K562 treated with DMSO at 1 percent for 24 hours (cell line): ENCODE measurements around the gene BBLN. TPM values are rescaled to one million over a fixed set of nuclear protein-coding genes. Genes with fewer than 3 reads are reported as not detected.

Experiments used
- total RNA-seq: library from RNA; unstranded; fragments of 300-600 nt; gene quantifications from 2 replicates; pipeline ENCODE4 v1.2.3, GENCODE V29; 2022; ENCODE audit warnings: low read depth; ENCODE audit not compliant: insufficient read depth

The BBLN gene
- 532 and 580 TPM in 2 replicates for total RNA-seq

GRCh38 chr9:128159784-128160602 lies at the start of gene BBLN:
Gene BBLN (plus strand): TSS chr9:128160265. CDS start chr9:128160408, 143 bp downstream.

GRCh38 chr9:128127568-128127989 lies 32.5 kb upstream of the BBLN start, which contains the start of gene PTGES2:
Gene PTGES2 (minus strand): TSS chr9:128127729. CDS start chr9:128127717, 12 bp downstream.

GRCh38 chr9:128149001-128149701 lies 10.9 kb upstream of the BBLN start, which contains the start of gene LCN2:
Gene LCN2 (plus strand): TSS chr9:128149453. CDS start chr9:128149526, 73 bp downstream.

GRCh38 chr9:128191406-128192046 lies 31.5 kb downstream of the BBLN start, which contains the start of gene CIZ1:
Gene CIZ1 (minus strand): TSS chr9:128191572. CDS start chr9:128190857, 715 bp downstream.

GRCh38 chr9:128203024-128203706 lies 43.1 kb downstream of the BBLN start, which contains the start of gene DNM1:
Gene DNM1 (plus strand): TSS chr9:128203379. CDS start chr9:128203471, 92 bp downstream.

Other genes starting within 250 kb of the BBLN start
- 49.0 and 60.9 TPM in 2 replicates for gene ST6GALNAC4, start 243.2 kb upstream of the BBLN start, total RNA-seq
- gene PIP5KL1, start 229.5 kb upstream of the BBLN start, total RNA-seq, result 2.8 and 4.9 TPM in 2 replicates
- 71.9 and 76.4 TPM in 2 replicates for gene DPM2, start 222.4 kb upstream of the BBLN start, total RNA-seq
- gene EEIG1, start 179.3 kb upstream of the BBLN start, total RNA-seq, result 48.1 and 48.9 TPM in 2 replicates
- gene NAIF1, start 92.9 kb upstream of the BBLN start, total RNA-seq, result 20.5 and 24.2 TPM in 2 replicates
- gene SLC25A25, start 92.0 kb upstream of the BBLN start, total RNA-seq, result 40.3 and 40.4 TPM in 2 replicates
- 66.6 and 70.1 TPM in 2 replicates for gene PTGES2, start 32.5 kb upstream of the BBLN start, total RNA-seq
- gene LCN2, start 10.8 kb upstream of the BBLN start, total RNA-seq, result not detected in 2 replicates
- 438 and 464 TPM in 2 replicates for gene CIZ1, start 31.3 kb downstream of the BBLN start, total RNA-seq
- 54.4 and 58.5 TPM in 2 replicates for gene DNM1, start 43.1 kb downstream of the BBLN start, total RNA-seq
- gene GOLGA2, start 115.7 kb downstream of the BBLN start, total RNA-seq, result 115 and 119 TPM in 2 replicates
- gene SWI5, start 116.0 kb downstream of the BBLN start, total RNA-seq, result 193 and 194 TPM in 2 replicates
- gene TRUB2, start 162.2 kb downstream of the BBLN start, total RNA-seq, result 43.8 and 46.6 TPM in 2 replicates
- gene COQ4, start 162.6 kb downstream of the BBLN start, total RNA-seq, result 146 and 156 TPM in 2 replicates
- gene SLC27A4, start 180.3 kb downstream of the BBLN start, total RNA-seq, result 28.7 and 30.2 TPM in 2 replicates
- 47.0 and 47.9 TPM in 2 replicates for gene URM1, start 211.1 kb downstream of the BBLN start, total RNA-seq